Measurements from ENCODE around the gene RYR2. TPM values are rescaled to one million over a fixed set of nuclear protein-coding genes. Genes with fewer than 3 reads are reported as not detected.

Gene RYR2
- total RNA-seq, 2 experiments from 2014 or later: 0.05 to 0.08 TPM

DNA sequence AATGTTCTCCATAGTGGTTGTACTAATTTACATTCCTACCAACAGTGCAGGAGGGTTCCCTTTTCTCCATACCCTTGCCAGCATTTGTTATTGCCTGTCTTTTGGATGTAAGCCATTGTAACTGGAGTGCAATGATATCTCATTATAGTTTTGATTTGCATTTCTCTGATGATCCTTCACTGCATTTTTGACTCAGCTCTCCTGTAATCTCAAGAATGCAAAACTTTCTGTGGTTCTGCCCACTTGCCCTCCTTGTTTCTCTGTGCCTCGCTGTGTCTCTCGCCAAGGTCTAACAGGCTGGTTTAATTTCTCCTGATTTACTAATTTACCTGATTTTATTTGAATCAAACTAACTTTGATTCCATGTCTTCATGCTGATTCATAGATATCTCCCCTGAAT is 440.8 kb downstream of the RYR2 start:
- Mint-ChIP-seq H3K27me3 (no peaks in the 10 kb centered on the region), H3K36me3 (ENCODE audit: low read depth) (no peaks in the 10 kb centered on the region), H3K27ac (no peak overlapping the region), H3K4me3 (no peak overlapping the region), H3K4me1 (no peaks in the 10 kb centered on the region), H3K9me3 (no peaks in the 10 kb centered on the region)
- DNase-seq: no peak
- POLR2A ChIA-PET: no interaction called here
- CTCF ChIA-PET: no interaction called here

DNA sequence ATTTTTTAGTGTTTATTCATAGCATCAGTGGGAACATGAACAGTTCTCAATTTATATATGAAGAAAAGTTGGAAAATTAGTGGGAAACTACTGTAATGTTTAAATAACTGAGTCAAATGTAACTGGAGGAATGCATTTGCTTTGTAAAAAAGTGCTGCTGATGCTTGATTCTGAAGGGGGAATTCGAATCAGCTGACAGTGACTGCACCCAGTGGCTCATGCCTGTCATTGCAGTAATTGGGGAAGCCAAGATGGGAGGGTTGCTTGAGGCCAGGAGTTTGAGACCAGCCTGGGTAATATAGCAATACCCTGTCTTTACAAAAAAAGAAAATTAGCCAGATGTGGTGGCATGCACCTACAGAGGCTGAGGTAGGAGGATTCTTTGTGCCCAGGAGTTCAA is 450.4 kb downstream of the RYR2 start:
- CTCF ChIA-PET: no interaction called here
- Mint-ChIP-seq H3K27me3 (peaks cover 3% of the 10 kb centered on the region), H3K36me3 (ENCODE audit: low read depth) (no peaks in the 10 kb centered on the region), H3K4me3 (no peak overlapping the region), H3K4me1 (no peaks in the 10 kb centered on the region), H3K27ac (no peak overlapping the region), H3K9me3 (no peaks in the 10 kb centered on the region)
- POLR2A ChIA-PET: no interaction called here
- DNase-seq: no peak

DNA sequence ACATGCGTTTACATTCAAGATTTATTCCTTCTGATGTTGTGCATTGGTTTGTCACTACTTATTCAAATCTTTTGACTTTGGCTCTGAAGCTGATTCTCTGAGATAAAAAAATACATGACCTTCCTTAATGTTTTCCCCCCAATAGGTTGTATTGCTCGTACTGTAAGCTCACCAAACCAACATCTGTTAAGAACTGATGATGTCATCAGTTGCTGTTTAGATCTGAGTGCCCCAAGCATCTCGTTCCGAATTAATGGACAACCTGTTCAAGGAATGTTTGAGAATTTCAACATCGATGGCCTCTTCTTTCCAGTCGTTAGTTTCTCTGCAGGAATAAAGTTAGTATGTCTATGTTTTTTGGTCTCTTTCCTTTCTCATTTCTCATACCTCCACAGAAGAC is 458.6 kb downstream of the RYR2 start:
- Mint-ChIP-seq H3K4me3 (no peak overlapping the region), H3K9me3 (no peaks in the 10 kb centered on the region), H3K4me1 (no peaks in the 10 kb centered on the region), H3K27ac (no peak overlapping the region), H3K36me3 (ENCODE audit: low read depth) (no peaks in the 10 kb centered on the region), H3K27me3 (peaks cover 8% of the 10 kb centered on the region)
- ChIA-PET POLR2A (no interaction called here), CTCF (no interaction called here)
- no peak for DNase-seq

DNA sequence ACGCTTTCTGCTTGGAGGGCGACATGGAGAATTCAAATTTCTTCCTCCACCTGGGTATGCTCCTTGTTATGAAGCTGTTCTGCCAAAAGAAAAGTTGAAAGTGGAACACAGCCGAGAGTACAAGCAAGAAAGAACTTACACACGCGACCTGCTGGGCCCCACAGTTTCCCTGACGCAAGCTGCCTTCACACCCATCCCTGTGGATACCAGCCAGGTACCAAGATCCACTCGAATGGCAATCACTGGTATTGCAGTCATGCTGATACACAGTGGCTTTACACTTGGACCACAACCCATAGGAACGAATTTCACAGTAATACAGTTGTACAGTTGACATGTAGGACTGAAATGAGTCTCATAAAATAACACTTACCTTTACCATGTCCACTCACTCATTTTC is 461.3 kb downstream of the RYR2 start:
- POLR2A ChIA-PET: no interaction called here
- DNase-seq: no peak
- Mint-ChIP-seq H3K27ac (no peak overlapping the region), H3K4me1 (peaks cover 4% of the 10 kb centered on the region), H3K9me3 (no peaks in the 10 kb centered on the region), H3K4me3 (no peak overlapping the region), H3K27me3 (peaks cover 5% of the 10 kb centered on the region), H3K36me3 (ENCODE audit: low read depth) (no peaks in the 10 kb centered on the region)
- CTCF ChIA-PET: no interaction called here

DNA sequence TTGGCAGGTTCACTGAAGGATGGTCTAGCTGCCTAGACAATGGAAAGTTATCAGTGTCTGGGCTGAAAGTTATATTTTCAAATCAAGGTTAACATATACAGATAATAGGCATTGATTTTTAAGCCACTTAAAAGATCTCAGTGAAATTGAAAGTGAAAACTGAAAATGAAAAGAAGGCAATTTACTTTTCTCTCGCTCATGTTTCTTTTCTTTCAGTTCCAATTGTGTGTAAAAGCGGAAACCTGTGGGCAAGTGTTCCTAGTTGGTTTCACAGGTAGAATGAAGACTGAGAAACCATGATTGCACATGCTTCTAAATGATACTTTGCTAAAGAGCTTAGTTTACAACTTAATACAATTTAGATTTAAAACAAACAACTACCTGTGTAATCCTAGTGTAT is 465.0 kb downstream of the RYR2 start:
- DNase-seq: no peak
- Mint-ChIP-seq H3K27ac (no peak overlapping the region), H3K4me1 (peaks cover 4% of the 10 kb centered on the region), H3K36me3 (ENCODE audit: low read depth) (no peaks in the 10 kb centered on the region), H3K27me3 (peaks cover 7% of the 10 kb centered on the region), H3K4me3 (no peak overlapping the region), H3K9me3 (no peaks in the 10 kb centered on the region)
- CTCF ChIA-PET: no interaction called here
- POLR2A ChIA-PET: no interaction called here

DNA sequence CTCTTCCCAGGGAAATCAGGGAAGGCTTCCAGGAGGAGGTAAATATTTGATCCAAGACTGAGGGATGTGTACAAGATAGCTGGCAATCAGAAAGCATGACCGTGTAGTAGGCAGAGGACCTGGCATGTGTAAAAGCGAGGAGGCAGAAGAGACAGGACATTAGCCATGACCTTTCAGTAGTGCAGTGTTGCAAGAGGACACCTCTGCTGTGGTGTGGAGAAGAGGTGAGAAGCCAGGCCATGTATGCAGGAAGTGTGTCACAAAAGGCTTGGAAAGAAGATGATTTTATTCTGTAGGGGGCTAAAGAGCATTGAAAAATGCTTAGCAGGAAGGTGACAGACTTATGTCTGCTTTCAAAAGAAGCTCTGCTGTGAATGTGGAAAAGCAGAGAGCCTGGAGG is 467.8 kb downstream of the RYR2 start:
- Mint-ChIP-seq H3K4me3 (no peak overlapping the region), H3K4me1 (peaks cover 4% of the 10 kb centered on the region)
- POLR2A ChIA-PET: no interaction called here

DNA sequence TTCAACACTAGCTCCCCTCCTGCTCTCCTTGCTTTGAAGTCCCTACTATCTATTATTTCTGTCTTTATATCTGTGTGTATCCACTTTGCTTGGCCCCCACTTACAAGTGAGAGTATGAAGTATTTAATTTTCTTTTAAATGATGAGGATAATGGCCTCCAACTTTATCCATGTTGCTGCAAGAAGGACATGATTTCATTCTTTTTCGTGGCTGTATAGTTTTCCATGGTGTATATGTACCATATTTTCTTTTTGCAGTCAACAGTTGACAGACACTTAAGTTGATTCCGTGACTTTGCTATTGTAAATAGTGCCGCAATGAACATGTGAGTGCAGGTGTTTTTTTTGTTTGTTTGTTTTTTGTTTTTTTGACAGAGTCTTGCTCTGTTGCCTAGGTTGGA is 483.1 kb downstream of the RYR2 start:
- no peaks in the 10 kb centered on the region for H3K27me3 Mint-ChIP-seq
- ChIA-PET CTCF (no interaction called here), POLR2A (no interaction called here)
- H3K36me3 Mint-ChIP-seq (ENCODE audit: low read depth): no peaks in the 10 kb centered on the region
- no peak overlapping the region for H3K27ac Mint-ChIP-seq
- no peak for DNase-seq
- H3K4me1 Mint-ChIP-seq: no peaks in the 10 kb centered on the region
- H3K4me3 Mint-ChIP-seq: no peak overlapping the region
- no peaks in the 10 kb centered on the region for H3K9me3 Mint-ChIP-seq

More for the DNA sequence above, 467.8 kb downstream of the RYR2 start:
- no peak for DNase-seq
- Mint-ChIP-seq H3K27me3 (peaks cover 9% of the 10 kb centered on the region), H3K27ac (no peak overlapping the region), H3K36me3 (ENCODE audit: low read depth) (no peaks in the 10 kb centered on the region), H3K9me3 (no peaks in the 10 kb centered on the region)
- CTCF ChIA-PET: no interaction called here

DNA sequence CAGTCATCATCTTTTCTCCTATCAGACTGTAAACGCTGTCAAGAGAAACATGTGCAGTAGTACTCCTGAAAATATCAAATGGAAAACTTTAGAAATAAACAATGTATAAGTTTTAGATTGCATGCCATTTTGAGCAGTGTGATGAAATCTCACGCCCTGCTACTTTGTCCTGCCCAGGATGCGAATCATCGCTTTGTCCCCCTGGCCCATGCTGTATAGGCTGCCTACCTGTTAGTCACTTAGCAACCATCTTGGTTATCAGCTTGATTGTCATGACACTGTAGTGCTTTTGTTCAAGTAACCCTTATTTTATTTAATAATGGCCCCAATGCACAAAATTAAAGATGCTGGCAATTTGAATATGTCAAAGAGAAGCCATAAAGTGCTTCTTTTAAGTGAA is 485.8 kb downstream of the RYR2 start:
- ChIA-PET CTCF (no interaction called here), POLR2A (no interaction called here)
- no peaks in the 10 kb centered on the region for H3K9me3 Mint-ChIP-seq
- H3K27ac Mint-ChIP-seq: no peak overlapping the region
- no peak for DNase-seq
- H3K4me3 Mint-ChIP-seq: no peak overlapping the region
- H3K36me3 Mint-ChIP-seq (ENCODE audit: low read depth): no peaks in the 10 kb centered on the region
- no peaks in the 10 kb centered on the region for H3K27me3 Mint-ChIP-seq
- H3K4me1 Mint-ChIP-seq: no peaks in the 10 kb centered on the region

DNA sequence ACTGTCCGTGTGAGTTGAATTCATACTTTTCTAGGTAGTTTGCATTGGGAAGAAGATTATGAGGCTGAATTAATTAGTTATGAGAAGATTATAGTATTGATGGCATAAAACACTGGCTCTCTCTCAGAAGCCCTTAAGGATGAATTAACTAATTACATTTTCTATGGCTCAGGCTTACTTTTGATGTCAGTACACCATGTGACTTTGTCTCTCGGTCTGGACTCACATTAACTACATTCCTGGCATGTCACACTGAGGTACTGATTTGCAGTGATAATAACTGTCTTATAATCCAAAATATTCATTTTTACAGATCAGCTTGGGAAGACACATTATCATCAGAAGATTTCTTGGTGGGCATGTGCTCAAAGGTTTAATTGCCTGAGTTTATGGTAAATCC is 486.6 kb downstream of the RYR2 start:
- H3K9me3 Mint-ChIP-seq: no peaks in the 10 kb centered on the region
- no peaks in the 10 kb centered on the region for H3K27me3 Mint-ChIP-seq
- H3K4me1 Mint-ChIP-seq: no peaks in the 10 kb centered on the region
- no peaks in the 10 kb centered on the region for H3K36me3 Mint-ChIP-seq (ENCODE audit: low read depth)
- H3K4me3 Mint-ChIP-seq: no peak overlapping the region
- ChIA-PET POLR2A (no interaction called here), CTCF (no interaction called here)
- H3K27ac Mint-ChIP-seq: no peak overlapping the region
- DNase-seq: no peak

DNA sequence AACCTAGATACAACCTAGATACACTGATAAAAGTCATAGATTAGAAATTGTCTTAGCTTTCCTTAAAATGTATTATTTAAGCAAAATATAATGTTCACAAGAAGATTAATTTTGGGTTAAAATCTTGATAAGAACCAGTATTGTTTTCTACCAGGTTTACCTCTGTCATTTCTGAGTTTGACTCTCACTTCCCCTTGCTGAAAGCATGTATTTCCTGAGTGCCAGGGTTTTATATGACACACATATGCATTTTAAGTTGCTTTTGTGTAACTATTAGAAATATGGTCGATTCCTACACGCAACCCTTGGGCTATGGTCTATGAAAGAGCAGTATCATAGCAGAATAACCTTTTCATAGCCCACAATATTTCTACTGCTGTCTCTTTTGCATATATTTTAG is 497.1 kb downstream of the RYR2 start:
- Mint-ChIP-seq H3K4me3 (no peak overlapping the region), H3K27me3 (no peaks in the 10 kb centered on the region), H3K9me3 (no peaks in the 10 kb centered on the region), H3K4me1 (no peaks in the 10 kb centered on the region), H3K36me3 (ENCODE audit: low read depth) (no peaks in the 10 kb centered on the region), H3K27ac (no peak overlapping the region)
- ChIA-PET CTCF (interaction anchor here (1.0 kb wide), 1 partner anchor 9 kb away, joined by 3 read pairs; no protein-coding TSS in a partner anchor), POLR2A (no interaction called here)
- DNase-seq: no peak

DNA sequence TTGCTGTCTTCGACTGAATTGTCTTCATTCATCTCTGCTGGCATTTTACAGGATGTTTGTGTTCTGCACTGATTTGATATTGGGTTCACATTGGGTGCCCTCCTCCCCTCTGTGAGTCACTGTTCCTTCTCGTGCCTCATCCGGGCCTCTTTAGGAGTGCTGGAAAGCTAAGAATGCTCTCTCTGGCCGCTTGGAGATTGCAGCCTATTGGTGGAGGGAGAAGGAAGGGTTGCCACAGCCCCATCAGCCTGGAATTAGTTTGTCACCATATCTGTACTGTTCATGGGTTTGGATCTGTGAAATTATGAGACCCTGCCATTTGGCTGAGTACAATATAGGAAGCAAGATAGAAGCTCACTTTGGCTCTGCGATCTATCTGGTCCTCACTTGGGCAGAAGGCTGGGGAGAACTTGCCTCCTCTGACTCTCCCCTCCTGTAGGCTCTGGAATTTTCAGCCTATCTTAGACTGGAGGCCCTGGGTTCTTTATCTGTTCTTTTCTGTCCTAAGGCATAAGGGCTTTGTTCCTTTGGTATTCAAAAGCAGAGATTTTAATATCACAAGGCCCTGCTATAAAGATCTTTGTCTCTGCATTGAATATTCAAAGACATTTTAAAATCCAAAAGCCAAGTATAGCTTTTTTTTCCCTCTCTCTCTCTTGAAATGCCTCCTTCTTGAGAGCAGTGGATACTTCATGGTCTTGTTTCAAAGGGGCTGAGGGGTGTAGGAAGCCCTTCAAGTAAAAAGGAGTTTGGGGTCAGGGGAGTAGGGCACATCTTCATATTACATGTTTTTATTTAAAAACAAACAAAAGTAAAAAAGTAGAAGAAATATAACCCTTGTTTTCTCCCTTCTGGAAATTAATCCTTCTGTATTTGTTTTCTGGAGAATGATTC is 500.8 kb downstream of the RYR2 start:
- H3K4me3 Mint-ChIP-seq: no peak overlapping the region
- H3K4me1 Mint-ChIP-seq: no peaks in the 10 kb centered on the region
- ChIA-PET CTCF (no interaction called here), POLR2A (no interaction called here)
- no peak overlapping the region for H3K27ac Mint-ChIP-seq
- no peaks in the 10 kb centered on the region for H3K36me3 Mint-ChIP-seq (ENCODE audit: low read depth)
- DNase-seq: no peak
- no peaks in the 10 kb centered on the region for H3K27me3 Mint-ChIP-seq
- no peaks in the 10 kb centered on the region for H3K9me3 Mint-ChIP-seq

DNA sequence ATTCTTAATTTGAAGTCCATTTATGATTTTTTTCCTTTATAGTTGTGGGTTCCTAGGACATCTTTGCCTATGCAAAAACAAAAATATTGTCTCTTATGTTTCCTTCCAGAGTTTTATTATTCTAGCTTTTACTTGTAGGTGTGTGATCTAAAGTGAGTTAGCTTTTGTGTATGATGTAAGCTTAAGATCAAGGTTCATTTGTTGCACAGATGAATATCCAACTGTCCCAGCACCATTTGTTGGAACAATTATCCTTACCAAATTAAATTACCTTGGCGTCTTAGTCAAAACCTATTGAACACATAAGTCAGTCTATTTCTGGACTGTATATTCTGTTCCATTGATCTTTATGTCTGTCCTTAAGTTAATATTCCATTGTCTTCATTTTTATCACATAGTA is 511.1 kb downstream of the RYR2 start:
- Mint-ChIP-seq H3K36me3 (ENCODE audit: low read depth) (no peaks in the 10 kb centered on the region), H3K4me3 (no peak overlapping the region), H3K27me3 (peaks cover 1% of the 10 kb centered on the region), H3K4me1 (no peaks in the 10 kb centered on the region), H3K9me3 (no peaks in the 10 kb centered on the region), H3K27ac (no peak overlapping the region)
- ChIA-PET POLR2A (no interaction called here), CTCF (no interaction called here)
- no peak for DNase-seq

DNA sequence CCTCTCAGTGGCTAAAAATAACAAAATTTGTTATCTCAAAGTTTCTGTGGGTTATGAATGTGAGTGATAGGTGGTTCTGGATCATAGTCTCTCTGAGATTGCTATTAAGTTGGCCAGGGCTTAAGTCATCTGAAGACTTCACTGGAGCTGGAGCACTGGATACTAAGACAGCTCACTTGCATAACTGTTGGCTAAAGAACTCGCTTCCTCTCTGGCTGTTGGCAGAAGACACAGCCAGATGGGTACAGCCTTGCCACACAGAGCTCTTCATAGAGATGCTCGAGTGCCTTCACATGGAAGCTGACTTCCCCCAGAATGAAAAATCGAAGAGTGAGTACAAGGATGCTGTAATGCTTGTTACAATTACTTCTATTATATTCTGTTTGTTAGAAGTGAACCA is 514.9 kb downstream of the RYR2 start:
- H3K4me3 Mint-ChIP-seq: no peak overlapping the region
- no peaks in the 10 kb centered on the region for H3K4me1 Mint-ChIP-seq
- no peak for DNase-seq
- CTCF ChIA-PET: no interaction called here
- no peaks in the 10 kb centered on the region for H3K36me3 Mint-ChIP-seq (ENCODE audit: low read depth)
- H3K9me3 Mint-ChIP-seq: no peaks in the 10 kb centered on the region
- POLR2A ChIA-PET: no interaction called here
- H3K27ac Mint-ChIP-seq: no peak overlapping the region
- peaks cover 6% of the 10 kb centered on the region for H3K27me3 Mint-ChIP-seq

DNA sequence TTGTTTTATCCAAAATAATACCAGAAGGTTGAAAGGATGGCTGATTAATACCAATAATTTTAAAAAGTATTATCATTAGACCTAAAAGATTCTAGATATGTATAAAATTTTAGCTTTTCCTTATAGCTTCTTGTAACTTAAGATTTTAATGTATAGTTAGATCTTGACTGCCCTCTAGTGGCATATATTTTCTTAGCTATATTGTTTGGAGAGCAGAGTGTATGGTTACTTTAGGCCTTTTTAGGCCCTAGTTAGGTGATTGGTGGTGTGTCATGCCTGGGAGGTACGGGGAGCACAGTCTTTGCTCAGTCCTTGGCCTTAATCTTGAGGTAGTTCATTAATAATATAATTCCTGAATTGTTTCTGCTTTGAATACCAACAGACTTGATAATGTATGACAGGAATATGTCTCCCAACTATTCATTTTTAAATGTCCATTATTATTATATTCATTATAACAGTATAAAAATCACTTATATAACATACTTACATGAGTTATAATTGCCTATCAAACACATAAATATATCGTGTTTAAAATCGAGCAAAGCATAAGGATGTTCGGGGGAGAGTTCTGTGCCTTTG is 520.3 kb downstream of the RYR2 start:
- no peaks in the 10 kb centered on the region for H3K36me3 Mint-ChIP-seq (ENCODE audit: low read depth)

More for the DNA sequence above, 520.3 kb downstream of the RYR2 start:
- H3K27me3 Mint-ChIP-seq: peaks cover 6% of the 10 kb centered on the region
- CTCF ChIA-PET: interaction anchor here (0.8 to 1.9 kb wide), 9 partner anchors 8 to 953 kb away, joined by 3 to 13 read pairs (median 4); no protein-coding TSS in a partner anchor
- H3K4me3 Mint-ChIP-seq: no peak overlapping the region
- H3K27ac Mint-ChIP-seq: no peak overlapping the region
- H3K4me1 Mint-ChIP-seq: no peaks in the 10 kb centered on the region
- POLR2A ChIA-PET: no interaction called here
- DNase-seq: no peak
- no peaks in the 10 kb centered on the region for H3K9me3 Mint-ChIP-seq

All from activated CD4-positive, alpha-beta memory T cell treated with anti-CD3 and anti-CD28 coated beads, Interleukin-2, amount 10 ng/mL, durations not matched to agents 7 days and 5 days (primary cell).